Cardiac fibroblast (primary cell): ENCODE measurements around the gene ATXN1.

Experiments
- DNase-seq, 2 donors: peaks; one replicate each; pipeline versions ENCODE4 v3.0.0 to v3.0.0-alpha.2; 2010; ENCODE audit warnings: low read depth in 2 of 2
- H3K4me3 ChIP-seq, 2 donors: replicated peaks in 1 of 2; 1 replicate in 1 of 2; 2 replicates in 1 of 2; pipeline ENCODE4 v1.5.1; 2011; ENCODE audit warnings: low read depth in 2 of 2, low read length in 2 of 2, mild to moderate bottlenecking in 2 of 2, moderate library complexity in 1 of 2
- CTCF ChIP-seq: IDR thresholded peaks from one replicate; pipeline ENCODE4 v1.5.1; 2011; ENCODE audit warnings: low read depth, mild to moderate bottlenecking, low read length, inconsistent platforms

ATXN1 gene

GRCh38 chr6:16782278-16782677 is 21.0 kb upstream of the ATXN1 start:
- H3K4me3 ChIP-seq: no peak overlapping the region
- no peak for TF ChIP-seq CTCF
- no peak for DNase-seq

GRCh38 chr6:16781348-16782169 is 20.3 kb upstream of the ATXN1 start:
- TF ChIP-seq CTCF: no peak
- no peak overlapping the region for H3K4me3 ChIP-seq
- no peak for DNase-seq

GRCh38 chr6:16778521-16778920 is 17.3 kb upstream of the ATXN1 start:
- DNase-seq: no peak
- H3K4me3 ChIP-seq: no peak overlapping the region
- TF ChIP-seq CTCF: no peak

DNA sequence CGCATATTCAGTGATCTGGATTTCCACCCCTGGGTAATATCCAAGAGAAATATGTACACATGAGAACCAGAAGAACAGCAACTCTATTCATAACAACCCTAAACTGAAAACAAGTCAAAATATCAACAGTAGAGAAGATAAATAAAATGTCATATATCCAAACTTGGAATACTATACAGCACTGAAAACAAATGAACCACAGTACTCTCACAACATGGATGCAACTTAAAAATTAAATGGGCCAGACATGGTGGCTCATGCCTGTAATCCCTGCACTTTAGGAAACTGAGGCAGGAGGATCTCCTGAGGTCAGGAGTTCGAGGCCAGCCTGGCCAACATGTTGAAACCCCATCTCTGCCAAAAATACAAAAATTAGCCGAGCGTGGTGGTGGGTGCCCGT is 16.5 kb upstream of the ATXN1 start:
- TF ChIP-seq CTCF: no peak
- DNase-seq: no peak
- H3K4me3 ChIP-seq: no peak overlapping the region

GRCh38 chr6:16776394-16777017 is 15.2 kb upstream of the ATXN1 start:
- H3K4me3 ChIP-seq: no peak overlapping the region
- peak; percentile 26 for TF ChIP-seq CTCF
- DNase-seq: peak in 1 of 2 donors; percentile 36

GRCh38 chr6:16774437-16774836 is 13.2 kb upstream of the ATXN1 start:
- no peak overlapping the region for H3K4me3 ChIP-seq
- DNase-seq: no peak
- TF ChIP-seq CTCF: no peak
